Uterus (tissue), 4 donors: ENCODE data around the gene FKBP11. TPM values are rescaled to one million over a fixed set of nuclear protein-coding genes. Genes with fewer than 3 reads are reported as not detected.
A peak's percentile ranks its signal among the peaks of the same experiment; 100 is the strongest.

Source experiments
- DNase-seq, 2 donors: peaks; one replicate each; pipeline ENCODE4 v3.0.0-alpha.2; 2019 to 2020
- H3K27ac ChIP-seq, 2 donors: fragments of 200-600 bp; sonication (generic); 1 replicate in 1 of 2; 2 replicates in 1 of 2; pipeline ENCODE4 v1.5.1; 2016 to 2018
- H3K27me3 ChIP-seq, 2 donors: fragments of 200-600 bp; sonication (generic); one replicate each; pipeline ENCODE4 v1.5.1; 2018 to 2019; ENCODE audit warnings: control low read depth in 1 of 2
- H3K36me3 ChIP-seq, 2 donors: fragments of 200-600 bp; sonication (generic); one replicate each; pipeline ENCODE4 v1.5.1; 2019; ENCODE audit warnings: control low read depth in 1 of 2
- H3K4me1 ChIP-seq, 2 donors: fragments of 200-600 bp; sonication (generic); one replicate each; pipeline ENCODE4 v1.5.1; 2018 to 2019; ENCODE audit warnings: control low read depth in 1 of 2
- H3K4me3 ChIP-seq, 2 donors: fragments of 200-600 bp; sonication (generic); 1 replicate in 1 of 2; 2 replicates in 1 of 2; pipeline ENCODE4 v1.5.1; 2018 to 2019; ENCODE audit warnings: mild to moderate bottlenecking in 1 of 2
- H3K9me3 ChIP-seq, 2 donors: fragments of 200-600 bp; sonication (generic); one replicate each; pipeline ENCODE4 v1.5.1; 2019; ENCODE audit warnings: control low read depth in 1 of 2
- CTCF ChIP-seq, 4 experiments: fragments of 200-600 bp in 2 of 4; fragments of 450-650 bp in 2 of 4; sonication (generic) in 2 of 4; IDR thresholded peaks; one replicate each; pipeline ENCODE4 v1.5.1; 2016 to 2019; ENCODE audit warnings: antibody characterized with exemption in 4 of 4, mild to moderate bottlenecking in 2 of 4, moderate library complexity in 1 of 4
- POLR2A ChIP-seq, 2 donors: fragments of 450-650 bp; IDR thresholded peaks; one replicate each; pipeline ENCODE4 v1.6.1; 2016; ENCODE audit warnings: antibody characterized with exemption in 2 of 2, mild to moderate bottlenecking in 1 of 2, moderate library complexity in 1 of 2
- intact Hi-C: fragments of 100-400 bp; cut with DNase I; formaldehyde crosslinking; loops from one replicate; pipeline ENCODE4 v1.15.1; 2023; ENCODE audit warnings: low total_unique reads
- total RNA-seq, 4 donors: library from RNA; depleted of rRNA in 3 of 4; stranded (reverse); fragments of >200 nt in 3 of 4; gene quantifications; one replicate each; pipeline versions ENCODE4 v1.1.0 to v1.2.4, GENCODE V29; 2014 to 2023
- donor health status: DM: yes; HTN: yes; CAD: no.

Gene FKBP11
- total RNA-seq, 4 donors from 2014 or later = 1.2 to 22.0 (median 5.5) TPM

DNA sequence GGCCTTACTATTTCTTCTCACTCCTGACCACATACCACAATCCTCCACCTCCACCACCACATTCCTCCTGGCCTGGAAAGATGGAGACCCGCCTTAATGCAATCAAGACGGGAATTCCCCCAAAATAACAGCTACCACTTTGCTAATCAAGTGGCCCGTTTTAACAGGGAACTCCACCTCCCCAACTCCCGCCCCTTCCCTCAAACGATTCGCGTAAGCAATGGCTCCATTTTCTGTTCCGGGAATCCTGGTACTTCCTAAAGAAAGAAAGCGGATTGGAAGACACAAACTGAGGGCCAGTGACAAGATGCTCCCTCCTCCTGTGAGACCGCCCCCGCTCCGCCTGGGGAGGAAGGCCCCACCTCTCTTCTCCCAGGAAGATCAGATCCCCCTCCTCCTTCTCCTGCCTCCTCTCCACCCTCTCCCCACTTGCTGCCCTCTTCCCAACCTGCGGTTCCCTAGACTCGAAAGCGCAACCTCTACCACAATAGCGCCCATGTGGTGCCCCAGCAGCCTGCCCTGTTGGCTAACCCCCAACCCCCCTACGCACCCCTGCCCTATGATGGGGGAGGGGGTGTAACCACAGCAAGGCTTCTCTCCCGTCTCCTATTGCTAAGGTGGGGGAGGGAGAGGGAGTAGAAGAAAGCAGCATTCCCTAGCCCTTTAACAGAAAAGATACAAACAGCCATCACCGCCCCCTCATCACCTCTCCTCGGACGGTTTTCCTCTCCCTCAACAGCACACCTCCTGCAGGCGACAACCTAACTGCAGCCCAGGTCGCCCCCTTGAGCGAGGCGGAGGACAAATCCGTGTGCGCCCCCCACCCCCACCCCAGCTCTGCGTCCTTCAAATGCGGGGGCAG, 31.2 kb upstream of the FKBP11 start:
- peak in 1 of 4 experiments; percentile 11 for TF ChIP-seq CTCF (IDR thresholded peaks at IDR 0.05)
- peak; percentile 4 to 28 for TF ChIP-seq POLR2A (IDR thresholded peaks at IDR 0.05)
- peak; percentile 82 to 83 for DNase-seq
- no peaks in the 10 kb centered on the region for H3K36me3 ChIP-seq
- H3K4me3 ChIP-seq = peak overlapping the region; percentile 77 to 87
- no peaks in the 10 kb centered on the region for H3K27me3 ChIP-seq
- no peaks in the 10 kb centered on the region for H3K4me1 ChIP-seq
- intact Hi-C loops = no loop called here
- no peaks in the 10 kb centered on the region for H3K9me3 ChIP-seq
- peak overlapping the region; percentile 67 to 77 for H3K27ac ChIP-seq

- Histone ChIP-seq H3K27ac (no peak overlapping the region), H3K9me3 (no peaks in the 10 kb centered on the region), H3K36me3 (no peaks in the 10 kb centered on the region), H3K4me1 (no peaks in the 10 kb centered on the region), H3K27me3 (no peaks in the 10 kb centered on the region), H3K4me3 (no peak overlapping the region)
- DNase-seq = no peak
- intact Hi-C loops = no loop called here
- TF ChIP-seq POLR2A (IDR thresholded peaks at IDR 0.05) = no peak
- TF ChIP-seq CTCF (IDR thresholded peaks at IDR 0.05) = no peak
Observed at GRCh38 chr12:48954841-48955501, 29.7 kb upstream of the FKBP11 start.

- intact Hi-C loops = no loop called here
- Histone ChIP-seq H3K9me3 (no peaks in the 10 kb centered on the region), H3K27ac (no peak overlapping the region), H3K4me1 (no peaks in the 10 kb centered on the region), H3K36me3 (no peaks in the 10 kb centered on the region), H3K4me3 (no peak overlapping the region), H3K27me3 (no peaks in the 10 kb centered on the region)
- TF ChIP-seq CTCF (IDR thresholded peaks at IDR 0.05) (no peak), POLR2A (IDR thresholded peaks at IDR 0.05) (no peak)
- no peak for DNase-seq
Observed at GRCh38 chr12:48954061-48954460, 28.8 kb upstream of the FKBP11 start.

DNA sequence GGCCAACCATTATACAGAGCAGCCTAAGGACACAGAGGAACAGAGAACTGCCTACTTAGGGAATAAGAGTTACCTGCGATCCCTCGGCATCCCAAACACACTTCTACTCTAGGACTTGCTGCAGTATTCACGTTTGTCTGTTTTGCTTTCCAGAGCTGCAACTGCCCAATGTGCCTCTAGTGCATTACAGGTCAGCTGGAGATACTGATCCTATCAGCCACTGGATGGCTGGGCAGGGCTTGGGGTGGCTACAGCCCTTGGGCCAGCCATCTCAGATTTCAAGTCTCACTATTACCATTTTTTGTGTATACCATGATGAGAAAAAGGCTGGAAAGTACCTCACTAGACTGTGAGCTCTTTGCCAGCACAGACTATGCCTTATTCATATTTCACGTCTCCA, 27.4 kb upstream of the FKBP11 start:
- no peak overlapping the region for H3K27ac ChIP-seq
- intact Hi-C loops = no loop called here
- TF ChIP-seq POLR2A (IDR thresholded peaks at IDR 0.05) (no peak), CTCF (IDR thresholded peaks at IDR 0.05) (no peak)
- no peak for DNase-seq
- no peaks in the 10 kb centered on the region for H3K27me3 ChIP-seq
- no peaks in the 10 kb centered on the region for H3K36me3 ChIP-seq
- H3K4me1 ChIP-seq = no peaks in the 10 kb centered on the region
- H3K4me3 ChIP-seq = no peak overlapping the region
- H3K9me3 ChIP-seq = no peaks in the 10 kb centered on the region

GRCh38 chr12:48947727-48948126, 22.4 kb upstream of the FKBP11 start:
- H3K4me3 ChIP-seq = no peak overlapping the region
- no peaks in the 10 kb centered on the region for H3K9me3 ChIP-seq
- no peak for TF ChIP-seq POLR2A (IDR thresholded peaks at IDR 0.05)
- no peak for TF ChIP-seq CTCF (IDR thresholded peaks at IDR 0.05)
- no peaks in the 10 kb centered on the region for H3K4me1 ChIP-seq
- H3K36me3 ChIP-seq = no peaks in the 10 kb centered on the region
- no peaks in the 10 kb centered on the region for H3K27me3 ChIP-seq
- intact Hi-C loops = no loop called here
- H3K27ac ChIP-seq = no peak overlapping the region
- DNase-seq = no peak
